Islet of Langerhans (tissue), 1 donor: Measurements from ENCODE around the gene SLC5A3.

Source experiments
- FAIRE-seq: peaks from one replicate; lab custom pipeline; 2011; peaks lifted over from hg19 to GRCh38; lab: Jason Lieb, UNC

The SLC5A3 gene

GRCh38 chr21:34071683-34072082 is 1.7 kb upstream of the SLC5A3 start:
- FAIRE-seq, result no peak

GRCh38 chr21:34072145-34073031 is 990 bp upstream of the SLC5A3 start:
- FAIRE-seq, result no peak

GRCh38 chr21:34073749-34074282 is 438 bp downstream of the SLC5A3 start:
- FAIRE-seq, result no peak

- no peak for FAIRE-seq
These were observed 1.1 kb downstream of the SLC5A3 start for GRCh38 chr21:34074283-34075090.

- FAIRE-seq, result no peak
These were observed 1.7 kb downstream of the SLC5A3 start for GRCh38 chr21:34075091-34075425.

- FAIRE-seq, result no peak
These were observed 2.6 kb downstream of the SLC5A3 start for GRCh38 chr21:34075760-34076660.

- no peak for FAIRE-seq
These were observed 3.5 kb downstream of the SLC5A3 start for GRCh38 chr21:34076835-34077234.

- no peak for FAIRE-seq
These were observed 4.5 kb downstream of the SLC5A3 start for GRCh38 chr21:34077888-34078287.

- no peak for FAIRE-seq
These were observed 5.5 kb downstream of the SLC5A3 start for GRCh38 chr21:34078915-34079314.

GRCh38 chr21:34080710-34081109 is 7.3 kb downstream of the SLC5A3 start:
- FAIRE-seq, result no peak

GRCh38 chr21:34082769-34083168 is 9.4 kb downstream of the SLC5A3 start:
- FAIRE-seq, result no peak

GRCh38 chr21:34083357-34083756 is 10.0 kb downstream of the SLC5A3 start:
- no peak for FAIRE-seq

GRCh38 chr21:34085129-34085528 is 11.8 kb downstream of the SLC5A3 start:
- FAIRE-seq, result no peak

- no peak for FAIRE-seq
These were observed 13.5 kb downstream of the SLC5A3 start for GRCh38 chr21:34086887-34087306.

- no peak for FAIRE-seq
These were observed 15.4 kb downstream of the SLC5A3 start for GRCh38 chr21:34088752-34089151.

GRCh38 chr21:34091032-34091431 is 17.7 kb downstream of the SLC5A3 start:
- FAIRE-seq, result no peak

- FAIRE-seq, result no peak
These were observed 18.2 kb downstream of the SLC5A3 start for GRCh38 chr21:34091607-34092006.

GRCh38 chr21:34092262-34092921 is 19.0 kb downstream of the SLC5A3 start:
- FAIRE-seq, result no peak

GRCh38 chr21:34093083-34093482 is 19.7 kb downstream of the SLC5A3 start:
- no peak for FAIRE-seq

- FAIRE-seq, result no peak
These were observed 21.6 kb downstream of the SLC5A3 start for GRCh38 chr21:34094949-34095348.

- FAIRE-seq, result no peak
These were observed 24.1 kb downstream of the SLC5A3 start for GRCh38 chr21:34097442-34097841.

- FAIRE-seq, result no peak
These were observed 27.0 kb downstream of the SLC5A3 start for GRCh38 chr21:34100337-34100736.
